GM12878 (cell line): ENCODE results near the gene MBOAT2.

Experiments used
- ATF3 ChIP-seq: IDR thresholded peaks from 2 replicates; pipeline ENCODE4 v1.6.1; 2011; ENCODE audit warnings: low read depth, mild to moderate bottlenecking, low read length, moderate library complexity, borderline replicate concordance; ENCODE audit errors: extremely low read depth
- ATF7 ChIP-seq: fragments of 450-650 bp; IDR thresholded peaks from 2 replicates; pipeline ENCODE4 v1.6.1; 2016; ENCODE audit warnings: low read depth, mild to moderate bottlenecking
- EZH2 ChIP-seq: IDR thresholded peaks from 2 replicates; pipeline ENCODE4 v1.6.1; 2012; ENCODE audit warnings: low read depth, mild to moderate bottlenecking, control low read depth, inconsistent platforms, low read length, borderline replicate concordance; ENCODE audit not compliant: control insufficient read depth
- NFYA ChIP-seq: IDR thresholded peaks from 2 replicates; pipeline ENCODE4 v1.6.1; 2011; ENCODE audit warnings: low read depth, mild to moderate bottlenecking, low read length, improper control_type of control experiment, borderline replicate concordance
- RFX5 ChIP-seq: IDR thresholded peaks from 2 replicates; pipeline ENCODE4 v1.6.1; 2011; ENCODE audit warnings: low read depth, low read length, improper control_type of control experiment
- SP1 ChIP-seq: IDR thresholded peaks from one replicate; pipeline ENCODE4 v1.6.1; 2011; ENCODE audit warnings: low read depth, low read length

- no peak for TF ChIP-seq NFYA
- TF ChIP-seq SP1 = no peak
- TF ChIP-seq ATF7 = no peak
- no peak for TF ChIP-seq RFX5
- no peak for TF ChIP-seq EZH2
- no peak for TF ChIP-seq ATF3
Observed at GRCh38 chr2:8850845-8851487, 152.5 kb downstream of the MBOAT2 start.
